Measurements from ENCODE around the gene ANO10.

Gene ANO10

DNA sequence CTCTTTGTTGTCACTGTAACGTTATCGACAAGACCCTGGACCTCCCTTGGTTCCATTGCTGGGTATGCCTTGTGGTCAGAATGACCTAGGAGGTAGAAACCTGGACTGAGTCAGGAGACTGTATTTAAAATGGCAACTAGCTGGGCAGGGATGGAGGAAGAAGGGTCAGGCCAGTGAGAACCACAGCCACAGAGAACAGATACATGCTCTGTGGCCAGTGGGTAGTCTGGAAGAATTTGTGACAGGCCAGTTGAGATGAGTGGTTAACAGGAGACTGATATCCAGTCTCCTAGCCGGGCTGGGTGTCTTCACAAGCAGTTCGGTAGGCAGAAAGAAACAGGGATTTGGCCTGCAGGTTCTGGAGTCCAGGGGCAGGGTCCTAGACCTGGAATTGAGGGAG is 276.6 kb downstream of the ANO10 start:
- Histone ChIP-seq H3K4me2 (ENCODE audit: insufficient read depth, low read length) (no peak overlapping the region), H4K20me1 (ENCODE audit: insufficient read depth, low read length) (0 out of 2 replicates have a peak, but pooled peaks cover 2% of the 10 kb centered on the region), H2AFZ (ENCODE audit: low read depth, low read length) (no peak overlapping the region), H3K4me3 (ENCODE audit: low read depth in 1 of 2, low read length in 2 of 2) (no peak overlapping the region), H3K4me1 (ENCODE audit: insufficient read depth, low read length) (peaks cover 56% of the 10 kb centered on the region), H3K79me2 (ENCODE audit: insufficient read depth, low read length) (peaks cover 7% of the 10 kb centered on the region), H3K36me3 (ENCODE audit: insufficient read depth, low read length) (peaks cover 87% of the 10 kb centered on the region), H3K9me3 (ENCODE audit: insufficient read depth, low read length, severe bottlenecking) (no peaks in the 10 kb centered on the region), H3K9ac (ENCODE audit: low read depth, low read length) (no peak overlapping the region), H3K27ac (ENCODE audit: low read length) (peak overlapping the region; percentile 93), H3K27me3 (ENCODE audit: insufficient read depth, low read length, poor library complexity) (no peaks in the 10 kb centered on the region)
- ATAC-seq (ENCODE audit: insufficient read depth, low read depth) (no peak), DNase-seq (no peak)
- TF ChIP-seq EZH2 (IDR thresholded peaks at IDR 0.05; ENCODE audit: borderline replicate concordance, low read depth, low read length, severe bottlenecking) = no peak
- TF ChIP-seq, protein P1, sequence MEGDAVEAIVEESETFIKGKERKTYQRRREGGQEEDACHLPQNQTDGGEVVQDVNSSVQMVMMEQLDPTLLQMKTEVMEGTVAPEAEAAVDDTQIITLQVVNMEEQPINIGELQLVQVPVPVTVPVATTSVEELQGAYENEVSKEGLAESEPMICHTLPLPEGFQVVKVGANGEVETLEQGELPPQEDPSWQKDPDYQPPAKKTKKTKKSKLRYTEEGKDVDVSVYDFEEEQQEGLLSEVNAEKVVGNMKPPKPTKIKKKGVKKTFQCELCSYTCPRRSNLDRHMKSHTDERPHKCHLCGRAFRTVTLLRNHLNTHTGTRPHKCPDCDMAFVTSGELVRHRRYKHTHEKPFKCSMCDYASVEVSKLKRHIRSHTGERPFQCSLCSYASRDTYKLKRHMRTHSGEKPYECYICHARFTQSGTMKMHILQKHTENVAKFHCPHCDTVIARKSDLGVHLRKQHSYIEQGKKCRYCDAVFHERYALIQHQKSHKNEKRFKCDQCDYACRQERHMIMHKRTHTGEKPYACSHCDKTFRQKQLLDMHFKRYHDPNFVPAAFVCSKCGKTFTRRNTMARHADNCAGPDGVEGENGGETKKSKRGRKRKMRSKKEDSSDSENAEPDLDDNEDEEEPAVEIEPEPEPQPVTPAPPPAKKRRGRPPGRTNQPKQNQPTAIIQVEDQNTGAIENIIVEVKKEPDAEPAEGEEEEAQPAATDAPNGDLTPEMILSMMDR (IDR thresholded peaks at IDR 0.05; ENCODE audit: borderline replicate concordance, extremely low read depth, low read length, poor library complexity, severe bottlenecking) = no peak

DNA sequence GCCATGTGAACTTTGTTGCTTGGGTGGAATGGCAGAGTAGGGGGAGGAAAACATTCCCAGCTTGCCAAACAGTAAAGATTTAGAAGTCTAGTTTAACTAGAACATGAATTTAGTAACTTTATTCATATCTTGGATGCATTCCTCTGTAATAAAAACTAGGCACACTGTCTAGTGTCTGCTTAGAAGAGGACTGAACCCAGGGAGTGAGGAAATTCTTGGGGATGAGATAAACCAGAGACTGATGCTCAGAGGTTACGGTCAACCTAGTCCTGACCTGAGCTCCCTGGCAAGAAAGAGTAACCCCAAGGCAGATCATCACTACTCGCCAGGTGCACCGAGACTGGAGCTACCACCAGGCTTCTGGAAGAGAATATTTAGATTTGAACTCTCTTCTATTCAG is 277.3 kb downstream of the ANO10 start:
- Histone ChIP-seq H3K4me2 (ENCODE audit: insufficient read depth, low read length) (no peak overlapping the region), H3K4me1 (ENCODE audit: insufficient read depth, low read length) (peaks cover 56% of the 10 kb centered on the region), H4K20me1 (ENCODE audit: insufficient read depth, low read length) (0 out of 2 replicates have a peak, but pooled peaks cover 3% of the 10 kb centered on the region), H3K9ac (ENCODE audit: low read depth, low read length) (no peak overlapping the region), H3K4me3 (ENCODE audit: low read depth in 1 of 2, low read length in 2 of 2) (no peak overlapping the region), H2AFZ (ENCODE audit: low read depth, low read length) (no peak overlapping the region), H3K27ac (ENCODE audit: low read length) (peak overlapping the region; percentile 66), H3K79me2 (ENCODE audit: insufficient read depth, low read length) (peaks cover 7% of the 10 kb centered on the region), H3K27me3 (ENCODE audit: insufficient read depth, low read length, poor library complexity) (no peaks in the 10 kb centered on the region), H3K36me3 (ENCODE audit: insufficient read depth, low read length) (peaks cover 86% of the 10 kb centered on the region), H3K9me3 (ENCODE audit: insufficient read depth, low read length, severe bottlenecking) (no peaks in the 10 kb centered on the region)
- DNase-seq (no peak), ATAC-seq (ENCODE audit: insufficient read depth, low read depth) (no peak)
- no peak for TF ChIP-seq EZH2 (IDR thresholded peaks at IDR 0.05; ENCODE audit: borderline replicate concordance, low read depth, low read length, severe bottlenecking)
- TF ChIP-seq, protein P1 (IDR thresholded peaks at IDR 0.05; ENCODE audit: borderline replicate concordance, extremely low read depth, low read length, poor library complexity, severe bottlenecking) = no peak

- TF ChIP-seq, protein P1 (IDR thresholded peaks at IDR 0.05; ENCODE audit: borderline replicate concordance, extremely low read depth, low read length, poor library complexity, severe bottlenecking) = no peak
- peaks cover 86% of the 10 kb centered on the region for H3K36me3 ChIP-seq (ENCODE audit: insufficient read depth, low read length)
Observed at GRCh38 chr3:43343815-43344214, 278.0 kb downstream of the ANO10 start.

DNA sequence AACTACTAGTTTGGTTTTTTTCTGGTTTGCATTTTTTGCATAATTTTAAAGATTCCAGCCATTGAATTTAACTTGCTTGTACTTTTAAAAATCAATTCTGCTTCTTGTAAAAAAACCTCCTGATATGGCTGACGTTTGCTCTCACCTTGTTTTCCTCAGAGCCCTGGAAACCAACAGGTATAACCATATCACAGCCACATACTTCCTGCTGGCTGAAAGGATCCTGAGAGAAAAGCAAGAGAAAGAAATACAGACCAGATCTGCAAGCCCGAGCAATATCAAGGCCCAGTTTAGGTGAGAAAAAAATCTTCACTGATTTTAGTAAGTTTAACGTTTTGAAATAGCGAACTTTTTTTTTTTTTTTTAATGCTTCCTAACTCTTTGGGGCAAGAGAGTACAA is 278.6 kb downstream of the ANO10 start:
- 0 out of 2 replicates have a peak, but pooled peaks cover 3% of the 10 kb centered on the region for H4K20me1 ChIP-seq (ENCODE audit: insufficient read depth, low read length)
- H3K4me3 ChIP-seq (ENCODE audit: low read depth in 1 of 2, low read length in 2 of 2) = no peak overlapping the region
- peaks cover 10% of the 10 kb centered on the region for H3K9me3 ChIP-seq (ENCODE audit: insufficient read depth, low read length, severe bottlenecking)
- DNase-seq (no peak), ATAC-seq (ENCODE audit: insufficient read depth, low read depth) (no peak)
- H3K36me3 ChIP-seq (ENCODE audit: insufficient read depth, low read length) = peaks cover 86% of the 10 kb centered on the region
- no peak overlapping the region for H3K9ac ChIP-seq (ENCODE audit: low read depth, low read length)
- peaks cover 49% of the 10 kb centered on the region for H3K4me1 ChIP-seq (ENCODE audit: insufficient read depth, low read length)
- no peak overlapping the region for H3K4me2 ChIP-seq (ENCODE audit: insufficient read depth, low read length)
- peaks cover 15% of the 10 kb centered on the region for H3K79me2 ChIP-seq (ENCODE audit: insufficient read depth, low read length)
- no peaks in the 10 kb centered on the region for H3K27me3 ChIP-seq (ENCODE audit: insufficient read depth, low read length, poor library complexity)
- no peak overlapping the region for H2AFZ ChIP-seq (ENCODE audit: low read depth, low read length)
- no peak for TF ChIP-seq EZH2 (IDR thresholded peaks at IDR 0.05; ENCODE audit: borderline replicate concordance, low read depth, low read length, severe bottlenecking)
- TF ChIP-seq, protein P1 (IDR thresholded peaks at IDR 0.05; ENCODE audit: borderline replicate concordance, extremely low read depth, low read length, poor library complexity, severe bottlenecking) = no peak
- H3K27ac ChIP-seq (ENCODE audit: low read length) = no peak overlapping the region

More at GRCh38 chr3:43343815-43344214, 278.0 kb downstream of the ANO10 start:
- Histone ChIP-seq H3K27ac (ENCODE audit: low read length) (no peak overlapping the region), H3K79me2 (ENCODE audit: insufficient read depth, low read length) (peaks cover 12% of the 10 kb centered on the region), H3K4me2 (ENCODE audit: insufficient read depth, low read length) (no peak overlapping the region), H4K20me1 (ENCODE audit: insufficient read depth, low read length) (0 out of 2 replicates have a peak, but pooled peaks cover 3% of the 10 kb centered on the region), H3K9ac (ENCODE audit: low read depth, low read length) (no peak overlapping the region), H3K4me3 (ENCODE audit: low read depth in 1 of 2, low read length in 2 of 2) (no peak overlapping the region), H3K27me3 (ENCODE audit: insufficient read depth, low read length, poor library complexity) (no peaks in the 10 kb centered on the region), H3K4me1 (ENCODE audit: insufficient read depth, low read length) (peaks cover 54% of the 10 kb centered on the region), H3K9me3 (ENCODE audit: insufficient read depth, low read length, severe bottlenecking) (peaks cover 5% of the 10 kb centered on the region), H2AFZ (ENCODE audit: low read depth, low read length) (no peak overlapping the region)
- ATAC-seq (ENCODE audit: insufficient read depth, low read depth) (no peak), DNase-seq (no peak)

Data from DND-41 (cell line).